ENCODE results near the gene HEMK1.

HEMK1 gene

GRCh38 chr3:50600141-50600753 is 30.9 kb downstream of the HEMK1 start:
- no peak for DNase-seq (ENCODE audit: low read depth, low spot score)

GRCh38 chr3:50600841-50601591 is 31.7 kb downstream of the HEMK1 start:
- DNase-seq (ENCODE audit: low read depth, low spot score): peak; percentile 82

- DNase-seq (ENCODE audit: low read depth, low spot score): no peak
Measured at GRCh38 chr3:50602595-50603191, 33.4 kb downstream of the HEMK1 start.

- no peak for DNase-seq (ENCODE audit: low read depth, low spot score)
Measured at GRCh38 chr3:50603261-50604109, 34.2 kb downstream of the HEMK1 start.

GRCh38 chr3:50604110-50604621 is 34.8 kb downstream of the HEMK1 start:
- DNase-seq (ENCODE audit: low read depth, low spot score): no peak

- DNase-seq (ENCODE audit: low read depth, low spot score): no peak
Measured at GRCh38 chr3:50604628-50605588, 35.6 kb downstream of the HEMK1 start.

GRCh38 chr3:50605901-50606326 is 36.6 kb downstream of the HEMK1 start:
- DNase-seq (ENCODE audit: low read depth, low spot score): no peak

GRCh38 chr3:50606596-50606995 is 37.3 kb downstream of the HEMK1 start:
- no peak for DNase-seq (ENCODE audit: low read depth, low spot score)

GRCh38 chr3:50607271-50608091 is 38.2 kb downstream of the HEMK1 start:
- no peak for DNase-seq (ENCODE audit: low read depth, low spot score)

- no peak for DNase-seq (ENCODE audit: low read depth, low spot score)
Measured at GRCh38 chr3:50608278-50608677, 39.0 kb downstream of the HEMK1 start.

GRCh38 chr3:50609071-50609762 is 39.9 kb downstream of the HEMK1 start:
- no peak for DNase-seq (ENCODE audit: low read depth, low spot score)

- no peak for DNase-seq (ENCODE audit: low read depth, low spot score)
Measured at GRCh38 chr3:50609763-50610085, 40.4 kb downstream of the HEMK1 start.

GRCh38 chr3:50610181-50610971 is 41.1 kb downstream of the HEMK1 start:
- no peak for DNase-seq (ENCODE audit: low read depth, low spot score)

GRCh38 chr3:50610992-50611463 is 41.7 kb downstream of the HEMK1 start:
- DNase-seq (ENCODE audit: low read depth, low spot score): no peak

GRCh38 chr3:50611464-50612233 is 42.3 kb downstream of the HEMK1 start, which contains the start of gene CISH:
Gene CISH, minus strand, starts transcription at chr3:50611774. Its CDS starts 124 bp downstream, at chr3:50611650.
- peak; percentile 65 for DNase-seq (ENCODE audit: low read depth, low spot score)

GRCh38 chr3:50612234-50612882 is 43.0 kb downstream of the HEMK1 start:
- DNase-seq (ENCODE audit: low read depth, low spot score): no peak
